ENCODE results near the gene CAPN5.

CAPN5 gene

GRCh38 chr11:77026743-77027142 is 40.0 kb upstream of the CAPN5 start:
- TF ChIP-seq MAX (IDR thresholded peaks at IDR 0.05; ENCODE audit: low read depth, low read length) (no peak), MYC (IDR thresholded peaks at IDR 0.05; ENCODE audit: low read depth, low read length) (no peak), POLR2A (IDR thresholded peaks at IDR 0.05; ENCODE audit: extremely low read depth, insufficient read length) (no peak), CTCF (IDR thresholded peaks at IDR 0.05; ENCODE audit: low read depth, low read length) (no peak)
- no peak overlapping the region for H3K4me3 ChIP-seq (ENCODE audit: low read depth, low read length)
- no peak for DNase-seq (ENCODE audit: low read depth)

- no peak overlapping the region for H3K4me3 ChIP-seq (ENCODE audit: low read depth, low read length)
- DNase-seq (ENCODE audit: low read depth) = no peak
- no peak for TF ChIP-seq POLR2A (IDR thresholded peaks at IDR 0.05; ENCODE audit: extremely low read depth, insufficient read length)
- TF ChIP-seq MAX (IDR thresholded peaks at IDR 0.05; ENCODE audit: low read depth, low read length) = no peak
- TF ChIP-seq MYC (IDR thresholded peaks at IDR 0.05; ENCODE audit: low read depth, low read length) = no peak
- TF ChIP-seq CTCF (IDR thresholded peaks at IDR 0.05; ENCODE audit: low read depth, low read length) = no peak
Observed at GRCh38 chr11:77027275-77027674, 39.5 kb upstream of the CAPN5 start.

GRCh38 chr11:77029829-77030228 is 36.9 kb upstream of the CAPN5 start:
- no peak overlapping the region for H3K4me3 ChIP-seq (ENCODE audit: low read depth, low read length)
- TF ChIP-seq POLR2A (IDR thresholded peaks at IDR 0.05; ENCODE audit: extremely low read depth, insufficient read length) = no peak
- TF ChIP-seq MYC (IDR thresholded peaks at IDR 0.05; ENCODE audit: low read depth, low read length) = no peak
- TF ChIP-seq MAX (IDR thresholded peaks at IDR 0.05; ENCODE audit: low read depth, low read length) = no peak
- DNase-seq (ENCODE audit: low read depth) = no peak

- no peak for DNase-seq (ENCODE audit: low read depth)
- H3K4me3 ChIP-seq (ENCODE audit: low read depth, low read length) = no peak overlapping the region
- no peak for TF ChIP-seq POLR2A (IDR thresholded peaks at IDR 0.05; ENCODE audit: extremely low read depth, insufficient read length)
- TF ChIP-seq CTCF (IDR thresholded peaks at IDR 0.05; ENCODE audit: low read depth, low read length) = no peak
- TF ChIP-seq MYC (IDR thresholded peaks at IDR 0.05; ENCODE audit: low read depth, low read length) = no peak
- no peak for TF ChIP-seq MAX (IDR thresholded peaks at IDR 0.05; ENCODE audit: low read depth, low read length)
Observed at GRCh38 chr11:77030834-77031414, 35.8 kb upstream of the CAPN5 start.

- no peak for DNase-seq (ENCODE audit: low read depth)
- no peak overlapping the region for H3K4me3 ChIP-seq (ENCODE audit: low read depth, low read length)
- TF ChIP-seq CTCF (IDR thresholded peaks at IDR 0.05; ENCODE audit: low read depth, low read length) = no peak
Observed at GRCh38 chr11:77031599-77031998, 35.2 kb upstream of the CAPN5 start.

GRCh38 chr11:77035039-77035438 is 31.7 kb upstream of the CAPN5 start:
- TF ChIP-seq POLR2A (IDR thresholded peaks at IDR 0.05; ENCODE audit: extremely low read depth, insufficient read length) = no peak
- no peak for TF ChIP-seq MAX (IDR thresholded peaks at IDR 0.05; ENCODE audit: low read depth, low read length)
- TF ChIP-seq CTCF (IDR thresholded peaks at IDR 0.05; ENCODE audit: low read depth, low read length) = no peak
- TF ChIP-seq MYC (IDR thresholded peaks at IDR 0.05; ENCODE audit: low read depth, low read length) = no peak
- peak; percentile 27 for DNase-seq (ENCODE audit: low read depth)
- H3K4me3 ChIP-seq (ENCODE audit: low read depth, low read length) = no peak overlapping the region

Measured in NB4 (cell line).